Coronary artery (tissue), 2 donors: ENCODE results near the gene CCSER1.

Experiments used
- DNase-seq: peaks from one replicate; pipeline ENCODE4 v3.0.0-alpha.2; 2017; ENCODE audit warnings: low spot score
- H3K27ac ChIP-seq, 2 donors: fragments of 200-600 bp; sonication (generic); one replicate each; pipeline ENCODE4 v1.5.1; 2016 to 2019
- H3K4me3 ChIP-seq: fragments of 200-600 bp; sonication (generic); 2 replicates; pipeline ENCODE4 v1.5.1; 2016; ENCODE audit warnings: mild to moderate bottlenecking, moderate library complexity
- CTCF ChIP-seq: fragments of 200-600 bp; sonication (generic); IDR thresholded peaks from one replicate; pipeline ENCODE4 v1.5.1; 2019; ENCODE audit warnings: antibody characterized with exemption

Gene CCSER1

DNA sequence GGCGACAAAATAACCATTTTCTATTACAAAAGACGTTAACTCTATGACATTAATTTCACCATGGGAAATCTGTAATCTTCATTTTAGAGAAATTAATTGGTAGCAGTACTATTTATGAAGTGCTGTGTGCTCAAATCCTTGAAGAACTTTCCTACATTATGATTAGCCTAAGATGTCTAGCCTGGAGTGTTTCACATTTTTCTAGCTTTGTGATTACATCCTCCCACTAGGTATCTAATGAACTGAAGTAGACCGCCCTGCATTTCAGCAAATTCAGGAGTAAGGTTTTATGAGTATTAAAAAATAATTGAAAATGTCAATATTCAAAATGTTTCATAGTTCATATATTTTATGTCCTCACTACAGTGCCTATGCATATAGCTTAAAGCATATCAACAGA lies 713.1 kb downstream of the CCSER1 start:
- no peak overlapping the region for H3K27ac ChIP-seq
- DNase-seq, result no peak
- TF ChIP-seq CTCF, result no peak
- no peak overlapping the region for H3K4me3 ChIP-seq

DNA sequence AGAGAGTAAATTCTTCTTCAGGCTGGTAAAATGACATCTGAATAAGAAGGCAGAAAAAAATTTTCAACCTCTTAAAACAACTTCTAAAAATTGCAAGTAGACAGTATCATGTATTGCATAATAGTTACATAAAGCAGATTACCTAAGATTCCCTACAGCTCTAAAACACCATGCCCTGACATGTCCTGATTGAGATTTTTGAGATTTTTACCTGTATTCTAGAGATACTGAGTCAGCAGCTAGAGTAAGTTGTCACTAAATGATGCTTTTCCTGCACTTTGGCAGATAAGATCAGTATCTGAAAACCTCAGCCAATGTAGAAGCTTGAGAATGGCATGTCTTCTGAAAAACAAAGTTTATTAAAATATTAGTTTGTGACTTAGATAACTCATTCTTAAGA lies 713.6 kb downstream of the CCSER1 start:
- no peak overlapping the region for H3K27ac ChIP-seq
- DNase-seq, result no peak
- no peak for TF ChIP-seq CTCF
- no peak overlapping the region for H3K4me3 ChIP-seq

DNA sequence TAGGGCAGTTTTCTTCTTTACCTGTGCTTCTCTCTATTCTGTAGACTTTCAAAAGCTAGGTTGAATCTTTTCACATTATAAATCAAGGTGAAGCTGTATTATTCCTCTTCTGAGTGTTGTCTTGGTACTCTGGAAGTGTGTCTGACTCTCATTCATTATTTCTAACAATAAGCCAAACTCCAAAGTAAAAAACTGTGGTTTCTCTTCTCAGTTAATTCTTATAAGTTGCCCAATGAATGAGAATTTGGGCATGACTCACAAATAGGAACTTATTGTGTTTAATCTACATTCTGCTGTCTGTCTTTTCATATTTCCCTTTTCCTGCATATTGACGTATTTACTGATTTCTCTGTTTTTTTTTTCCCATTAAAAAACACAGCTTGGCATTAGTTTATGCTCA lies 714.5 kb downstream of the CCSER1 start:
- TF ChIP-seq CTCF, result no peak
- DNase-seq, result no peak
- no peak overlapping the region for H3K27ac ChIP-seq
- no peak overlapping the region for H3K4me3 ChIP-seq

DNA sequence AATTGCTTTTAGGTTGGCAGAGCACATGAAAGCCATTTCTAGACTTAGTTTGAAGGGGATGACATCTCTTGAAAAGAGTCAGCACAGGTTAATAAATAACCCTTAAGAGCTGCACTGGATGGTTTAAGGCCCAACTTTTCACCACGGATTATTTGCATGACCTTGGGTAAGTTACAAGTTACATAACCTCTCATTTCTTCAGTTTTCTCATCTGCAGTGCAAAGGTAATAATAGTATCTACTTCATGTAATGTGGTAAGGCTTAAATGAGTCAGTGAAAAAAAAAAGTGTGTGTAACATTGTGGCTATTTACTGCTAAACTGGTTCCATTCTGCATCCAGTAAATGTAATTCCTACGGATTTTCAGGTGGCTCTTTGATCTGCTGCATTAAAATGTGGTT lies 715.8 kb downstream of the CCSER1 start:
- H3K27ac ChIP-seq, result no peak overlapping the region
- no peak for TF ChIP-seq CTCF
- H3K4me3 ChIP-seq, result no peak overlapping the region
- no peak for DNase-seq

- no peak for TF ChIP-seq CTCF
- H3K27ac ChIP-seq, result no peak overlapping the region
- no peak for DNase-seq
- H3K4me3 ChIP-seq, result no peak overlapping the region
Measured at GRCh38 chr4:90844241-90844640, 717.0 kb downstream of the CCSER1 start.

DNA sequence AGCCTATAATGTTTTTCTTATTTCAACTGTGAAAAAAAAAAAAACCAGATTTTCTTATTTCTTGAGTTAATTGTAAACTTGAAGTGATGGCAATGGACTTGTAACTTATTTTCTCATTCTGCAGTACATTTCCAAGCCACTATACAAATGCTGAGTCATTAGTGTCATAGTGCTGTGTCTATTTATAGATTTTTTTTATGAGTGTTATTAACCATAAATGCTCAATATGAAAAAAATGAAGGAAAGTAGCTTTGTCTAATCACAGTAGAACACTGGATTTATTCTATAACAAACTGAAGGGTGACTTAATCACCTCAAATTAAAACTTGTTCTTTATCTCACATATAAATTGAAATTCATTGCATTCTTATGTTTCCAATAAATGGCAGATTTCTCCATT lies 718.6 kb downstream of the CCSER1 start:
- H3K4me3 ChIP-seq, result no peak overlapping the region
- no peak for DNase-seq
- H3K27ac ChIP-seq, result no peak overlapping the region
- no peak for TF ChIP-seq CTCF

GRCh38 chr4:90852237-90852636 lies 725.0 kb downstream of the CCSER1 start:
- Histone ChIP-seq H3K27ac (no peak overlapping the region), H3K4me3 (no peak overlapping the region)
- TF ChIP-seq CTCF, result no peak
- DNase-seq, result no peak
